Mammary epithelial cell (primary cell): ENCODE data around the gene LVRN.

Experiments used
- EZH2 ChIP-seq: IDR thresholded peaks from 2 replicates; pipeline ENCODE4 v1.6.1; 2012; ENCODE audit warnings: low read length, inconsistent platforms, borderline replicate concordance
- TF ChIP-seq, protein P1 (sequence below), 2 donors: IDR thresholded peaks in 1 of 2; conservative IDR thresholded peaks in 1 of 2; 2 replicates each; pipeline ENCODE4 v1.5.1; 2011 to 2012; ENCODE audit warnings: inconsistent platforms in 2 of 2, low read length in 2 of 2, mild to moderate bottlenecking in 2 of 2, control low read depth in 1 of 2, low read depth in 1 of 2; ENCODE audit not compliant: insufficient read depth in 1 of 2; ENCODE audit errors: extremely low read depth in 1 of 2

DNA sequence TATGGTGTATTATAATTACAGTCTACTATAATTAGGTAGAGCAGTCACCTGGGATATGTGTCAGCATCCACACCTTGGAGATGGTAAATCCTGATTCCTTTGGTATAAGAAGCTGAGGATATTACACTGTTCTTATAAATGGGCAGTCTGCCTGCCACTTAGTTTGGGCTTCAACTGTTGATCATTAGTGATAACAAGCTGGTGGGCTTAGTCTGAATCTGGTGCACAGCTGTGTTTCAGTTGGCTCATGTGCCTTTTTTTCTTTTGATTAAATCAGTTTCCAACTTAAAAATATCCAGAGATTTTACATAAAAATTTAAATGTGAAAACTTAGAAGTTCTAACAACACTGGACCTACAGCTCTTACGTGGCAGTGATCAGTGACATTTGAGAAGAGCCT lies 21.2 kb downstream of the LVRN start:
- TF ChIP-seq, protein P1, sequence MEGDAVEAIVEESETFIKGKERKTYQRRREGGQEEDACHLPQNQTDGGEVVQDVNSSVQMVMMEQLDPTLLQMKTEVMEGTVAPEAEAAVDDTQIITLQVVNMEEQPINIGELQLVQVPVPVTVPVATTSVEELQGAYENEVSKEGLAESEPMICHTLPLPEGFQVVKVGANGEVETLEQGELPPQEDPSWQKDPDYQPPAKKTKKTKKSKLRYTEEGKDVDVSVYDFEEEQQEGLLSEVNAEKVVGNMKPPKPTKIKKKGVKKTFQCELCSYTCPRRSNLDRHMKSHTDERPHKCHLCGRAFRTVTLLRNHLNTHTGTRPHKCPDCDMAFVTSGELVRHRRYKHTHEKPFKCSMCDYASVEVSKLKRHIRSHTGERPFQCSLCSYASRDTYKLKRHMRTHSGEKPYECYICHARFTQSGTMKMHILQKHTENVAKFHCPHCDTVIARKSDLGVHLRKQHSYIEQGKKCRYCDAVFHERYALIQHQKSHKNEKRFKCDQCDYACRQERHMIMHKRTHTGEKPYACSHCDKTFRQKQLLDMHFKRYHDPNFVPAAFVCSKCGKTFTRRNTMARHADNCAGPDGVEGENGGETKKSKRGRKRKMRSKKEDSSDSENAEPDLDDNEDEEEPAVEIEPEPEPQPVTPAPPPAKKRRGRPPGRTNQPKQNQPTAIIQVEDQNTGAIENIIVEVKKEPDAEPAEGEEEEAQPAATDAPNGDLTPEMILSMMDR (conservative IDR thresholded peaks at IDR 0.05 in 1 of 2, IDR thresholded peaks at IDR 0.05 in 1 of 2; ENCODE audit: extremely low read depth in 1 of 2, insufficient read depth in 1 of 2, low read depth in 1 of 2, low read length in 2 of 2) = no peak
- TF ChIP-seq EZH2 = no peak
